H7 (cell line): ENCODE results near the gene CMTR1. TPM values are rescaled to one million over a fixed set of nuclear protein-coding genes. Genes with fewer than 3 reads are reported as not detected.

ENCODE experiments used
- DNase-seq: peaks from one replicate; pipeline ENCODE4 v3.0.0; 2012
- H3K27me3 ChIP-seq: 2 replicates; pipeline ENCODE4 v1.6.0; 2011; ENCODE audit warnings: mild to moderate bottlenecking, low read length; ENCODE audit not compliant: control insufficient read depth, insufficient read depth
- H3K36me3 ChIP-seq: replicated peaks from 2 replicates; pipeline ENCODE4 v1.5.1; 2011; ENCODE audit warnings: low read length; ENCODE audit not compliant: control insufficient read depth, insufficient read depth
- H3K4me3 ChIP-seq: 2 replicates; pipeline ENCODE4 v1.5.1; 2011; ENCODE audit warnings: low read depth, mild to moderate bottlenecking, control low read depth, low read length, moderate library complexity; ENCODE audit not compliant: insufficient read depth
- total RNA-seq: library from RNA; depleted of rRNA; stranded (reverse); fragments of >200 nt; shearing (Covaris generic); gene quantifications from 2 replicates; pipeline ENCODE4 v1.2.3, GENCODE V29; 2014; rRNA removed

Gene CMTR1
- total RNA-seq, 1 experiment from 2014 or later, result 37.5 TPM

- H3K27me3 ChIP-seq, result peaks cover 11% of the 10 kb centered on the region; the same call in 1 of the 2 replicates
- H3K4me3 ChIP-seq, result no peak overlapping the region
- no peak for DNase-seq
- no peaks in the 10 kb centered on the region for H3K36me3 ChIP-seq
Observed at GRCh38 chr6:37530297-37530696, 97.3 kb downstream of the CMTR1 start.

- Histone ChIP-seq H3K27me3 (peaks cover 18% of the 10 kb centered on the region), H3K4me3 (no peak overlapping the region), H3K36me3 (no peaks in the 10 kb centered on the region)
- no peak for DNase-seq
Observed at GRCh38 chr6:37531026-37531425, 98.0 kb downstream of the CMTR1 start.

Other genes starting within 250 kb of the CMTR1 start
- gene TBC1D22B, start 175.4 kb upstream of the CMTR1 start, total RNA-seq, result 14.5 and 17.5 TPM in 2 replicates
- gene TMEM217, start 175.1 kb upstream of the CMTR1 start, total RNA-seq, result 0.14 TPM in 1 of 2 replicates, not detected in the other
- gene RNF8, start 79.2 kb upstream of the CMTR1 start, total RNA-seq, result 32.2 and 39.6 TPM in 2 replicates
- 29.5 and 52.4 TPM in 2 replicates for gene CCDC167, start 66.7 kb downstream of the CMTR1 start, total RNA-seq